BLaER1 treated with 17β-estradiol and CSF1 and Interleukin-3, amounts not matched to agents 10 nM and 100 nM (cell line): ENCODE data around the gene CDH2.

Experiments used
- H3K27ac ChIP-seq, 11 experiments: shearing (Covaris generic); formaldehyde crosslinking; 2 replicates each; pipeline ENCODE4 v1.8.1; 2022
- H3K27me3 ChIP-seq, 11 experiments: shearing (Covaris generic); formaldehyde crosslinking; 2 replicates each; pipeline ENCODE4 v1.8.1; 2022
- H3K36me3 ChIP-seq, 11 experiments: shearing (Covaris generic); formaldehyde crosslinking; 2 replicates each; pipeline ENCODE4 v1.8.1; 2022
- H3K4me1 ChIP-seq, 10 experiments: shearing (Covaris generic); formaldehyde crosslinking; 2 replicates each; pipeline ENCODE4 v1.8.1; 2022
- H3K4me2 ChIP-seq, 11 experiments: shearing (Covaris generic); formaldehyde crosslinking; 2 replicates each; pipeline ENCODE4 v1.8.1; 2022
- H3K4me3 ChIP-seq, 10 experiments: shearing (Covaris generic); formaldehyde crosslinking; 2 replicates each; pipeline ENCODE4 v1.8.1; 2022
- H3K9ac ChIP-seq, 11 experiments: shearing (Covaris generic); formaldehyde crosslinking; 2 replicates each; pipeline ENCODE4 v1.8.1; 2022
- H3K9me3 ChIP-seq, 11 experiments: shearing (Covaris generic); formaldehyde crosslinking; replicated peaks in 1 of 11; 2 replicates each; pipeline ENCODE4 v1.8.1; 2022
- H4K20me1 ChIP-seq, 11 experiments: shearing (Covaris generic); formaldehyde crosslinking; 2 replicates each; pipeline ENCODE4 v1.8.1; 2022
- Cebpa-rat ChIP-seq, 11 experiments: shearing (Covaris generic); IDR thresholded peaks; 2 replicates each; pipeline ENCODE4 v1.8.1; 2022

Gene CDH2

DNA sequence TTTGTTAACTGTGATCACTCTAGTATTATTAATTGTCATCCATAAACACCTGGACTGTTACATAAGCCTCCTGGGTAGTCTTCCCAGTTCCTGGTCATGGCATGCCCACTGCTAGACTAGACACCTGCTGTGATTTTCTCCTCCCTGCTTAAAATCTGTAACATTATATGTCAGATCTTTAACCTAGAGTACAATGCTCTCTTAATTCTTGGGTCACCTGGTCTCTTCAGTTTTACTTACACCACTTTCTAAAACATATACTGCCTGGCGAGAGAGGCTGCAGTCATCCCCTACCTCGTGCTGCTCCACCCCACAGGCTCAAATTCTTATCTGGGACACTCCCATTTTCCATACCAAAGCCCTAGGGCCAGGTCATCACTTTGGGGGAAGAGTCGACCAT is 161.3 kb downstream of the CDH2 start:
- Histone ChIP-seq H3K9me3 (no peaks in the 10 kb centered on the region), H3K4me1 (no peaks in the 10 kb centered on the region)
- no peak for TF ChIP-seq Cebpa-rat (IDR thresholded peaks at IDR 0.05)

DNA sequence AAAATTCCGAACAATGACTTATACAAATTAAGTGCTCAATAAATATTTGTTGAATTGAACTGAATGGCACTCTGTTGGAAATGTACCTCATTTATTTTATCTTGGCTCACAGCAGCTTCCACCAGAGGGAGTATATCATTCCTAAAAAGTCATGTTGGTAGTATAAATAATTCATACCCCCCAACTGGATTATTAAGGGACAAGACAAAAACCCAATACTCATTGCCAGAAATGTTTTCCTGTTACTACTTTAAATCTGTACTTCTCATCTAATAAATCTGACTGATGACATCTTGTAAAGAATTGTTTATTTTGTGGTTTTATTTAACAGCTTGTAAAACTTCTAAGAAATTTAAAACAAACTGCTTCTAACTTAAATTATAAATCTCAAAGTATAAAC is 163.9 kb downstream of the CDH2 start:
- H3K9me3 ChIP-seq = no peaks in the 10 kb centered on the region
- TF ChIP-seq Cebpa-rat (IDR thresholded peaks at IDR 0.05) = no peak
- H3K4me1 ChIP-seq = no peaks in the 10 kb centered on the region
- no peaks in the 10 kb centered on the region for H4K20me1 ChIP-seq
- H3K27ac ChIP-seq = no peak overlapping the region
- no peaks in the 10 kb centered on the region for H3K27me3 ChIP-seq
- no peak overlapping the region for H3K4me2 ChIP-seq
- peaks cover 0 to 6% (median 0%) of the 10 kb centered on the region in 11 experiments; a peak in 1 of 22 replicates for H3K36me3 ChIP-seq
- H3K9ac ChIP-seq = no peak overlapping the region
- H3K4me3 ChIP-seq = no peak overlapping the region

More for the DNA sequence above, 161.3 kb downstream of the CDH2 start:
- Histone ChIP-seq H3K9ac (no peak overlapping the region), H3K4me2 (no peak overlapping the region), H3K27ac (no peak overlapping the region), H3K36me3 (peaks cover 0 to 6% (median 0%) of the 10 kb centered on the region in 11 experiments; a peak in 1 of 22 replicates), H3K27me3 (no peaks in the 10 kb centered on the region), H3K4me3 (no peak overlapping the region), H4K20me1 (no peaks in the 10 kb centered on the region)

GRCh38 chr18:28012336-28012735 is 164.6 kb downstream of the CDH2 start:
- Histone ChIP-seq H3K9ac (no peak overlapping the region), H3K4me3 (no peak overlapping the region), H3K27me3 (no peaks in the 10 kb centered on the region), H4K20me1 (no peaks in the 10 kb centered on the region), H3K4me1 (no peaks in the 10 kb centered on the region), H3K27ac (no peak overlapping the region), H3K4me2 (no peak overlapping the region), H3K36me3 (peaks cover 0 to 6% (median 0%) of the 10 kb centered on the region in 11 experiments; a peak in 1 of 22 replicates), H3K9me3 (no peaks in the 10 kb centered on the region)
- no peak for TF ChIP-seq Cebpa-rat (IDR thresholded peaks at IDR 0.05)

GRCh38 chr18:28009589-28009988 is 167.3 kb downstream of the CDH2 start:
- no peak overlapping the region for H3K27ac ChIP-seq
- no peaks in the 10 kb centered on the region for H3K27me3 ChIP-seq
- peaks cover 0 to 7% (median 5%) of the 10 kb centered on the region in 10 experiments; a peak in 8 of 20 replicates for H3K4me1 ChIP-seq
- H3K36me3 ChIP-seq = peaks cover 0 to 13% (median 0%) of the 10 kb centered on the region in 11 experiments; a peak in 1 of 22 replicates
- H3K9ac ChIP-seq = no peak overlapping the region
- no peak overlapping the region for H3K4me2 ChIP-seq
- H3K4me3 ChIP-seq = no peak overlapping the region
- no peak for TF ChIP-seq Cebpa-rat (IDR thresholded peaks at IDR 0.05)
- no peaks in the 10 kb centered on the region for H4K20me1 ChIP-seq
- no peaks in the 10 kb centered on the region for H3K9me3 ChIP-seq

- Histone ChIP-seq H3K4me3 (no peak overlapping the region), H3K27me3 (no peaks in the 10 kb centered on the region), H4K20me1 (no peaks in the 10 kb centered on the region), H3K36me3 (peaks cover 0 to 13% (median 0%) of the 10 kb centered on the region in 11 experiments; a peak in 1 of 22 replicates), H3K9ac (no peak overlapping the region), H3K27ac (no peak overlapping the region), H3K4me2 (no peak overlapping the region), H3K4me1 (peaks cover 0 to 23% (median 10%) of the 10 kb centered on the region in 10 experiments; a peak in 9 of 20 replicates), H3K9me3 (no peaks in the 10 kb centered on the region)
- no peak for TF ChIP-seq Cebpa-rat (IDR thresholded peaks at IDR 0.05)
Observed at GRCh38 chr18:28007841-28008240, 169.1 kb downstream of the CDH2 start.

DNA sequence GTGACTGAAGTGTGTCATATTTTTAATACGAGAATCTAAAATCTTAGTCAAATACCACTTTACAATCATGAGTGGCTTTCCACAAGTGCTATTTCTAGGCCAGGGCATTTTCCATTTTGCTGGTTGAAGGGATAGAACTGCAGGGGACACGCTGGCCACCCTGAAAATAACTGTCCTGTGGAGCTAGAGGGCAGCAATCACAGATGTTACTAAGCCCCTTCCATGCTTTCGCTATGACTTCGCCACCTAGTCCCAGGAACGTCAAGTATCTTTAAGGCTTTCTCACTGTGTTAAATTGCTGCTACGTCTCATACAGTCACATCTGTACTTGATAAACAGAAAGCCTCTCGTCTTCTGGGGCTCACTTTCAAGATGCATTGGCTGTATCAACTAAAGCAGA is 171.8 kb downstream of the CDH2 start:
- no peaks in the 10 kb centered on the region for H3K27me3 ChIP-seq
- peaks cover 0 to 24% (median 10%) of the 10 kb centered on the region in 10 experiments; a peak in 9 of 20 replicates for H3K4me1 ChIP-seq
- H3K4me2 ChIP-seq = peak overlapping the region in 4 of 11 experiments; percentile 4 to 30 (median 28); a peak in 5 of 22 replicates
- peaks cover 0 to 10% (median 0%) of the 10 kb centered on the region in 11 experiments; a peak in 6 of 22 replicates for H3K36me3 ChIP-seq
- no peak for TF ChIP-seq Cebpa-rat (IDR thresholded peaks at IDR 0.05)
- H3K9me3 ChIP-seq = 0 out of 22 replicates have a peak, but pooled peaks cover 0 to 1% (median 0%) of the 10 kb centered on the region in 11 experiments
- no peak overlapping the region for H3K9ac ChIP-seq
- H4K20me1 ChIP-seq = no peaks in the 10 kb centered on the region
- H3K4me3 ChIP-seq = no peak overlapping the region
- H3K27ac ChIP-seq = no peak overlapping the region

- H4K20me1 ChIP-seq = no peaks in the 10 kb centered on the region; a peak in 1 of 22 replicates
- peaks cover 0 to 14% (median 0%) of the 10 kb centered on the region in 11 experiments; a peak in 6 of 22 replicates for H3K36me3 ChIP-seq
- H3K4me1 ChIP-seq = peaks cover 0 to 24% (median 10%) of the 10 kb centered on the region in 10 experiments; a peak in 9 of 20 replicates
- no peaks in the 10 kb centered on the region for H3K27me3 ChIP-seq
- 0 out of 22 replicates have a peak, but pooled peaks cover 0 to 4% (median 0%) of the 10 kb centered on the region in 11 experiments for H3K9me3 ChIP-seq
- no peak for TF ChIP-seq Cebpa-rat (IDR thresholded peaks at IDR 0.05)
- peak overlapping the region in 4 of 11 experiments; percentile 4 to 30 (median 28); a peak in 9 of 22 replicates for H3K4me2 ChIP-seq
- no peak overlapping the region; a peak in 1 of 22 replicates for H3K27ac ChIP-seq
- H3K9ac ChIP-seq = no peak overlapping the region
- H3K4me3 ChIP-seq = no peak overlapping the region
Observed at GRCh38 chr18:28004606-28005005, 172.3 kb downstream of the CDH2 start.

DNA sequence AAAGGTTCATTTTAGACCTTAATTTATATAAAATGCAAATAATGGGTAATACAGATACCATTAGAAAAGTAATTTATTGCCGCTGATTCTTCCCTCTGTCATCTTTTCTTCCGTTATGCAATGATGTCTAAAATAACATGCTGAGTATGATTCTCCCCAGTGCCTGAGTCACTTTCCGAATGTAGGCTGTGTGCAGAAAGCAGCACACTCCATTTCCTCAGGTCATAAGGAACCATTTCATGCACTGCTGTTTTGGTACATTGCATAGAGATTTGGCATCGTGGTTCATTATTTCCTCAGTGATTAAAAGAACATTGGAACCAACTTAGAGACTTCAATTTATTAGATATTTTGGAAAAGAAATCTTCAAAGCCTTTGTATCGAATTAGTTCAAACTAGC is 173.5 kb downstream of the CDH2 start:
- H3K4me3 ChIP-seq = no peak overlapping the region
- peaks cover 0 to 24% (median 10%) of the 10 kb centered on the region in 10 experiments; a peak in 9 of 20 replicates for H3K4me1 ChIP-seq
- H3K9ac ChIP-seq = no peak overlapping the region
- no peaks in the 10 kb centered on the region; a peak in 1 of 22 replicates for H4K20me1 ChIP-seq
- peak overlapping the region in 3 of 11 experiments; percentile 29 to 45 (median 39); a peak in 5 of 22 replicates for H3K4me2 ChIP-seq
- H3K36me3 ChIP-seq = peaks cover 0 to 21% (median 0%) of the 10 kb centered on the region in 11 experiments; a peak in 7 of 22 replicates
- no peaks in the 10 kb centered on the region for H3K27me3 ChIP-seq
- H3K27ac ChIP-seq = peak overlapping the region in 1 of 11 experiments; percentile 59; a peak in 2 of 22 replicates
- 0 out of 22 replicates have a peak, but pooled peaks cover 0 to 4% (median 0%) of the 10 kb centered on the region in 11 experiments for H3K9me3 ChIP-seq
- no peak for TF ChIP-seq Cebpa-rat (IDR thresholded peaks at IDR 0.05)

GRCh38 chr18:28002841-28003240 is 174.1 kb downstream of the CDH2 start:
- Histone ChIP-seq H3K9ac (no peak overlapping the region), H3K27ac (no peak overlapping the region), H3K36me3 (peaks cover 0 to 23% (median 0%) of the 10 kb centered on the region in 11 experiments; a peak in 7 of 22 replicates), H4K20me1 (no peaks in the 10 kb centered on the region; a peak in 1 of 22 replicates), H3K27me3 (no peaks in the 10 kb centered on the region), H3K4me3 (no peak overlapping the region), H3K4me2 (no peak overlapping the region), H3K4me1 (peaks cover 0 to 24% (median 10%) of the 10 kb centered on the region in 10 experiments; a peak in 9 of 20 replicates), H3K9me3 (0 out of 22 replicates have a peak, but pooled peaks cover 0 to 4% (median 0%) of the 10 kb centered on the region in 11 experiments)
- no peak for TF ChIP-seq Cebpa-rat (IDR thresholded peaks at IDR 0.05)
